ENCODE results near the gene LOC128125822.

The LOC128125822 gene

DNA sequence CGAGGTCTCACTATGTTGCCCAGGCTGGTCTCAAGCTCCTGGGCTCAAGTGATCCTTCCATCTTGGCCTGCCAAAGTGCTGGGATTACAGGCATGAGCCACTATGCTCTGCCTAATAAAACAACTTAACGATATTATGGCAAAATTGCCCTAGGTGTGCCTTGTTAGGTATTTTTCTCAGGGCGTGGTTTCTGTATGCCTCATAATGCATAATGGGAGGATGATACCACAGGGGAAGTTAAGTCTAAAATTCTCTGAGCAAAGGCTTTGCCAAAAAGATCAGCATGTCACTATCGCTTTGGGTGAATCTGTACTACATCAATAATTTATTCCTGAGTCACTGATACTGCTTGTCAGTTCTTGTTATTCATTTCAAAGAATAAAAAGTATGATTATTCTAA is 15.9 kb upstream of the LOC128125822 start:
- no peak for DNase-seq (ENCODE audit: low read depth)

DNA sequence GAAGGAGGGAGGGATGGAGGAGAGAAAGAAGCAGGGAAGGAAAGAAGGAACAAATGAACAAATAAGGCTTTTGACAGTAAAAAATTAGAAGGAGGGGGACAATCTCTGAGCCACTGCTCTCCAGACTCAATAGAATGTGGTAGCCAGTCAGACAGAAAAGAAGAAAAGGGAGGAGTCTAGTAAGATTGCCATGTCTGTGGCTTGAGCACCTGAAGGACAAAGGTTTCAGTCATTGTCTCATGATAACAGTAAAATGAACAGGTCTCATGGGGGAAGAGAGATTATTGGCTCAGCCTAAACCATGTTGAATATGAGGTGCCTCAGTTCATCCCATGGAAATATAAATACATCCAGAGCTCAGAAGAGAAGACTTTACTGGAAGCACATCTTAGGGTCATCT is 14.0 kb upstream of the LOC128125822 start:
- no peak for DNase-seq (ENCODE audit: low read depth)

DNA sequence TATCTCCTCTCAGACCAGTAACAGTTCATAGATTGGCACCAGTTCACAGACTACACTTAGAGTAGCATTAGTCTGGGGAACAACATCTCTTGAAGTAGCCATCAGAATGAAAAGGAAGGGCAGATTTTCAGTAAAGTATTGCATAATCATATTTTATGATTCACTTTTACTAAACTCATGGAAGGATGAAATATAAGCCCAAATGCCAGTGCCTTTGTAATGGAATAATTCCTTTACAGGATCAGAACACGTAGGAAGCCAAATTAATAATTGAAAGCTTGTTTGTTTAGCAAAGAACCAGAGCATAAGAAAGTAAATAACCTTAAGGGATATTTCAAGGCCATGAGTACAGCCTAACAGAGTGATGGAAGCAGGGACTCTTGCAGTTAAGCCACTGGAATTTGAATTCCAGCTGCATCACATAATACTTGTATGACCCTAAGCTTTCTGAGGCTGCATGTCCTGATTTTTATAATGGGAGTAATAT is 11.4 kb upstream of the LOC128125822 start:
- DNase-seq (ENCODE audit: low read depth) = peak; percentile 73

DNA sequence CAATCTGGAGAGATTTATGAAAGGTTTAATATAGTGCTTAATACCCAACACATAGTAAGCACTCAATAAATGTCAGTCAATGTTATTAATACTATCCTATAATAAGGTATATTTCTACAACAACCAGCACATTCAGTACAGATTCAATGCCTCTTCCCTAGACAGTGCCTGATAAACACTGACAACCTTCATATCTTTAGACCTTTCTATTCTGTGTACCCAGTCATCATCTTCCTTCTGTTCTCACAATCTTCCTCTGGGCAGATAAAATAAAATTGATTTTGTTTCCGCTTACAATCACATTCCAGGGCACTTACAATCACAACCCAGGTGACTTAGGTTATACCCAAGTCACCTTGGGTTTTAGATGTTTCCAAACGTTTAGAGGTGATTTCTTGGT is 11.0 kb upstream of the LOC128125822 start:
- DNase-seq (ENCODE audit: low read depth) = no peak

DNA sequence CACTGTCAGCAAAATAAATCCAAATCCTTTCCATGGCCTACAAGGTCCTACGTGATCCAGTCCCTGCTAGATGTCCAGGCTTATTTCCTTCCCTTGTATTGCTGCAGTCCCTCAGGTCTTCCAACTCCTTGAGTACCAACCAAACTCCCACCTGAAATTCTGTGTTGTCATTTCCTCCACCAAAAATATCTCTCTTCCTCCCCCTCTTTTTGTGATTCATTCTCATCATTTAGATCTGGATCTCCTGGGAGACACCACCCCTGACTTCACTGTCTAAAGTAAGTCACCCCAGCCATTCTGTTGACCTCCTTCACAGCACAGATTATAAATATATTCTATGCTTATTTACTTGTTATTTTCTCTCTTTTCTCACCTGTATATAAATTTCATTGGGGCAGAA is 9.0 kb upstream of the LOC128125822 start:
- no peak for DNase-seq (ENCODE audit: low read depth)

DNA sequence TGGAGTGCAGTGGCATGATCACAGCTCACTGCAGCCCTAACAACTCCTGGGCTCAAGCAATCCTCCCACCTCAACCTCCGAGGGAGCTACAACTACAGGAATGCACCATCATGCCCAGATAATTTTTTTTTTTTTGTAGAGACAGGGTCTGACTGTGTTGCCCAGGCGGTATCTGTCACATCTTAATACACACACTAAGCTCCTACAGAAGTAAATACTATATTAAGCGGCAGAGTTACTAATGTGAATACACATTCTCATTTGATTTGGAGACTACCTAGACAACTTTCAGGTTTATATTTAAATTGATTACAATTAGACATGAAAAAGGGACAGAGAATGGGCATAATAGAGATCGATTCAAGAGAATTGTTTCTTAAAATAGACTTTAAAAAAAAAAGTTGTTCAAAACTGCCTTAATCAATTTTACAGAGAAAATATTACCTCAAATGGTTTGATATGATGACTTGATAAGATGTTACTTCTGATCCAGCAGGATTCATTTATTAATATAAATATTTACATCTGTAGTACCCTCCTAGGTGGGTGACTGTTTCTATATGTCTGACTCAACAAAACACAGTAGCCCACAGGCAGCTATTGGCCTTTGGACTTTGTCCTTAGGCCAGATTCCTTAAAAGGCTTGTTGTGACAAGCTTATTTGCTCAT is 7.1 kb upstream of the LOC128125822 start:
- DNase-seq (ENCODE audit: low read depth) = no peak

DNA sequence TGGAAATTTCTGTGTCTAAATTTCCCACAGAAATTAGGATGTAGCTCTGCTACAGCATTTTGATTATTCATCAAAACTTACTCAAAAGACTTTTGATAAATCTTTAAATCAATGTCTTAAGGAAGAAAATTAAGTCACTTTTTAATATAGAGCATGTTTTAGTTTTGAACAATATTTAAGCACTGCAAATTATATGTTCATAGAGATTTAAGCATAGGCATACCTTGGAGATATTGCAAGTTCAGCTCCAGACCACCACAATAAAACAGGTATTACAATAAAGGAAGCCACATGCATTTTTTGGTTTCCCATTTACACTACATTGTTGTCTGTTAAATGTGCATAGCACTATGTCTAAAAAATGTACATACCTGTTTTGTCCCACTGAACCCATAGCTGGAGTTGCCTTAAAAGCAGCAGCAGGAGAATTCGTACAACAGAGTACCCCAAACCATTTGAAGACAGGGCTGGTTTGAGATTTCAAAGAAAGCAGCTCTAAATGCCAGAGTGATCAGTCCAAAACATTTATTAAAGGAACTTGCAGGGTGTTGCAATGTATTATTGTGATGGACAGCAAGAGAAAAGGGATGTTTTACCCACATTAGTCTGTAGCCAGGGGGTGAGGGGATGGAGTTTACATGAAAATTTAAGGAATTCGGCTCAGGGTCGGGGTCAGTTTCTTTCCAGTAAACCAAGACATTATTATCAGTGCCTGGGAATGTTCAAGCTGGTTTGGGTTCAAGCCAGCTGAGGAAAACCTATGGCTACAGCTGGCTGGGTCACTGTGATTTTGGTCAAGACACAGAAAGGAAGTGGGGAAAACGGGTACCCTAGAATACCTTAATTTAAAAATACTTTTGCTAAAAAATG is 6.3 kb upstream of the LOC128125822 start:
- DNase-seq (ENCODE audit: low read depth) = peak; percentile 47

DNA sequence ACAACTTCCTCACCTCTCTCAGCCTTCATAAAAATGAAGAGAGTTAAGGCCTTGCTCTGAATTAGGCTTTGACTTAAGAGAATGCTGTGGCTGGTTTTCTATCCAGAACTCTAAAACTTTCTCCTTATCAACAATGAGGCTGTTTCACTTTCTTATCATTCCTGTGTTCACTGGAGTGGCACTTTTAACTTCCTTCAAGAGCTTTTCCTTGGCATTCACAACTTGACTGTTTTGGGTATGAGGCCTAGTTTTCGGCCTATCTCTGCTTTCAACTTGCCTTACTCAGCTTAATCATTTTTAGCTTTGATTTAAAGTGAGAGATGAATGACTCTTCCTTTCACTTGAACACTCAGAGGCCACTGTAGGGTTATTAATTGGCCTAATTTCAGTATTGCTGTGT is 4.3 kb upstream of the LOC128125822 start:
- no peak for DNase-seq (ENCODE audit: low read depth)

DNA sequence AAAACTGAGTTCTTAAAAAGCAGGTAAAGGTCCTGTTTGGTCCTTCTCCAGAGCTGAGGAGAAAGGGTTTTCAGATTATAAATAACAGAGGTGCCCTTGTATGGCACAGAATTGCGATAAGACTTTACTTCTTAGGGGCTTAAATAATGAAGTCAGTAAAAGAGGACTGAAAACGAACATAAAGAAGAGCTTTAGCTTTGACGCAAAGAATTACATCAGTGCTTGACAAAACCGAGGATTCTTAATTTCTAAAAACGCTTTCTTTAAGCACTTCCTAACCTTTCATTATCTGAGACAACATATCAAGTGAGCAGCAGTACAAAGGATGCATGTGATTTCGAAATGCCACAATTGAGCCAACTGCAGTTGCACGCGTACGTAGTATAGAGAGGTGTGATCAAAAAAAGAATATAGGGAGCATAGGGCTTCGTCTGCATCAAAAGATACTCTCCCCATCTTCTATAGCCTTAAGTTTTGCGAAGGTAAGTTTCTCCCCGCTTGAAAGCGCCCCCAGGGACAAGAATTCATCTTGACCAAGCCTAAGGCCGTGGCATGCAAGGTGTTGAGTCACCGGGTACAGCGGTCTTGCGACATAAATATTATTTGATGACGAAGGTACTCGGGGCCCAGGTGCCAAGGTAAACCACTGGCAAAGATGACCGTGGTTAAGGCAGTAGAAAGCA is 778 bp upstream of the LOC128125822 start:
- DNase-seq (ENCODE audit: low read depth) = peak; percentile 77

DNA sequence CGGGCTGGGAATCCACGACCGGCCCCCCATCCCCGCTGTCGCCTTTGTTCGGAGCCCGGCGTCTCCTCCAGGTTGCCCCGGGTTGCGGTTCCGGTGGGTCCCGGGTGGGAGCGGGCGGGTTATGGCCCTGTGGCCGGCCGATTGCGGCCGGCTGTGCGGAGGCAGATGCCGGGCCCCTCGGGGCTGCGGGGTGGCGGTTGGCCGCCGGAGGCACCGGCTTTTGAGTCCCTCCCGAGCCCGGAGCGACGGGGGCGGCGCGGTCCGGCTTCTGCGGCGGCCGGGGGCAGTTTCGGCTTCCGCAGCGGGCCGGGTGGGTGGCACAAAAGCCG is 431 bp downstream of the LOC128125822 start:
- DNase-seq (ENCODE audit: low read depth) = no peak

DNA sequence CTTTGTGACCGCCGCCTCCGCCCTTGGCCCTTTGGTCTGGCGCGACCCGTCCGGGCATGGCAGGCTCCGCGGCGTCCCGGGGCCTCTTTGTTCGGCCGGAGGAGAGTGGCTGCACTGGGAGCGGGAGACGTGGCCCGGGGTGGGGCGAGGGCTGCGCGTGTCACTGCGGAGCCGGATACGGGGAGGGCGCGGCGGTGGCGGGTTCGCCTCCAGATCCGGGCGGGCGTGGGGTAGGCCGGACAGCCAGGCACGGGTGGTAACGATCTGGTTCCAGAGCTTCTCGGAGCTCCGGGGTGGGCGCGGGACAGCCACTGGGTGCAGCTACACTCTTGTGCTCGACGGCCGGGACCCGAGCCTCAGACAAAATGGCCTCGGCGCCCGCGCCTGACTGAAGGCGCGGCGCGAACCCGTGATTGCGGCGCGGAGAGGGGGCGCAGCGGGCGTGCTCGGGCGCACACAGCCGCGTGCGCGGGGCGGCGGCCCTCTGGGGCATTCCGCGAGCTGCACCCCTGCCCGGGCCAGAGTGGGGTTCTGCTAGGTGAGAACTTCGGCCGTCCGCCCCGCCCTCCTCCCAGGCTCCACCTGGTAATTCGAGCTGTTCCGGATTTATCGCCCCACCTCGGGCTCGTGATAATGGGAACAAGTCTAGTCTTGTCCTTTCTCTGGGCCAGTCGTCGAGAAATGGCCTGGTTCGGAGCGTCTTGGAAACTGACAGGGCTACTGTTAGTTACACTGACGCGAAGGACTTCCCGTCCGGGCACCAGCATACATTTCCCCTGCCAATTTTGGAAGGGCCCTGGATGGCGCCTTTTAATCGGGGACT is 1.0 kb downstream of the LOC128125822 start:
- peak; percentile 62 for DNase-seq (ENCODE audit: low read depth)

DNA sequence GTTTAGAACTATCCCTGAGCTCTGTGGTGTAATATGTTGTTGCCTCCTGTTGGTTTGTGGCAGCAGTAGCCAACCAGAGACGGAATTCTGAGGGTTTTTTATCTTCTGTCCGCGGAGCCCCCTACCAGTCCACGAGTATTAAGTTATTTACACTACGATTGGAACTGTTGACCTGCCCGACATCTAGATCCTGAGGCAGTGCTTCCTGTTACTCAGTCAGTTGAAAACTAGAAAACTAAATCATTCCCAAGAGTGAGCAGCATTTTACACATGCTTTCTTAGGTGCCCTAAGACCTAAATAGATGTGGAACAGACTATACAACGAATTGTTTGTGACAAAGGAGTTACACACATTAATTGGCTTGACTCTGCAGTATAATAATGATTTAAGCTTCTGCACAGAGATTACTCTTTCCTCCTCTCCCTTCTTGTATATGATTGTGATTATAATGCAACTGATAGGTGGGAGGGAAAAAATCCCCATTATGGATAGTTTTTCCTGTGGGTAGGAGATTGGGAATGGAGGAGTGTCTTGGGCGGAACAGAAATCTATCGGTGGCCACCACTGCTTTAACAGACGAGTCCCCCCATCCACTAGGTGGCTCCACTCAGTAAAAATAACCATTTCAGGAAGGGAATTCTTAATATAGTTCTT is 1.7 kb downstream of the LOC128125822 start:
- DNase-seq (ENCODE audit: low read depth) = peak; percentile 57

DNA sequence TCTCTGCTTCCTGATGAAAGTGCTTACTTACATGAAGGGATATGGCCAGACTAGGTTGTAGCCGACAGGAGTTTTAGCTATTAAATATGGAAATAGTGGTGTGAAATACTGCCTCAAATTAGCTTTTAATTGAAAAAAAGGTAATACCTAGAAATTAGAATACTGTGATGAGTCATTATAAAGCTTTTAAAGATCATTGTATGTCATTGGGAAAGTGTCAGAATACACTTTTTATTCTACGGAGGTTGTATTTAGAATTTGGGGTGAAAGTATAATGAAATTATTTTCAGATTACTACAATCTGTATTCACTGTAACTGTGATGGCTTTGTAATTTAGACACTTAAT is 2.2 kb downstream of the LOC128125822 start:
- DNase-seq (ENCODE audit: low read depth) = no peak

DNA sequence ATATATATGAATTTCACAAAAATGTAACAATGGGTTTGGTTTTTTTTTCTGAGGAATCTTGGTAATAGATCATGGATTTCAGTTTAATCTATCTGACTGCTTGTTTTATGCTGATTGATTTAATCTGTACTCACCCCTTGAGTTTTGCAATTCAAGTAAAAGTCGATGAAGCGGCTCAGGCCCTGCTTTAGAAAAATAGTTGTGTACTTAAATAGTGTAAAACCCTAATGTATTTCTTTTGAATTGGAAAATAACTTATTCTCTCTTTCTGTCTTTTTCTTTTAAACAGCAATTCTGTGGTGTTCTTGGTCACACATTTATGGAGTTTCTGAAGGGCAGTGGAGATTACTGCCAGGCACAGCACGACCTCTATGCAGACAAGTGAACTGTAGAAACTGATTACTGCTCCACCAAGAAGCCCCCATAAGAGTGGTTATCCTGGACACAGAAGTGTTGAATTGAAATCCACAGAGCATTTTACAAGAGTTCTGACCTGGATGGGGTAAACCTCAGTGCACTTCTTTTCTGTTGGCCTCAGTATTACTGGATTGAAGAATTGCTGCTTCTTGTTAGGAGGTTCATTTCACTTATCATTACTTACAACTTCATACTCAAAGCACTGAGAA is 4.0 kb downstream of the LOC128125822 start:
- no peak for DNase-seq (ENCODE audit: low read depth)

DNA sequence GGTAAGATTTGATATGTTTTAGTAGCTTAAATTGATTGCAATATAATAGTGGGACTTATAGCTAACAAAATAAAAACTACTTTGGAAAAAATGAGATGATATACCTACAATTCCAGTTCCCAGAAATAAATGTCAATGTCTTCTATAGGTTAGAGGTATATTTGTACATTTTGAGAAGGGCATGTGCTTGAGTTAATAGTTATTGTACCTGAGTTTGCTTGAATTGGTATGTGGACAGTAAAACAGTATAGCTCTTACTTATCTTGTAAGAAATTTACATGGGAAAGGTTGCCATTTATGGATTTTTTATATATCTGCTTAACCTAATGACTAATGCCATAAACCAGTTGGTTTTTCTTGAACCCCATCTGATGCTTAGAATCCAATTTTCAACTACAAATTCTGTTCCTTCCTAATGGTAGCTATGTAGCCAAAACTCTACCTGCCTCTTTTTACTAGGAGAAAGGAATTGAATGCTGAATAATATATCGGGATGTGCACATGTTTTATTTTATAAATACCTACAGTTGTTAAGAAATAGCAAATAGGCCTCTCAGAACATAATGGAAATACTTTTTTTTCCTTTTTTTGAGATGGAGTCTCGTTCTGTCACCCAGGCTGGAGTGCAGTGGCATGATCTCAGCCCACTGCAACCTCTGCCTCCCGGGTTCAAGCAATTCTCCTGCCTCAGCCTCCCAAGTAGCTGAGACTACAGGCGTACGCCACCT is 4.9 kb downstream of the LOC128125822 start:
- DNase-seq (ENCODE audit: low read depth) = no peak

DNA sequence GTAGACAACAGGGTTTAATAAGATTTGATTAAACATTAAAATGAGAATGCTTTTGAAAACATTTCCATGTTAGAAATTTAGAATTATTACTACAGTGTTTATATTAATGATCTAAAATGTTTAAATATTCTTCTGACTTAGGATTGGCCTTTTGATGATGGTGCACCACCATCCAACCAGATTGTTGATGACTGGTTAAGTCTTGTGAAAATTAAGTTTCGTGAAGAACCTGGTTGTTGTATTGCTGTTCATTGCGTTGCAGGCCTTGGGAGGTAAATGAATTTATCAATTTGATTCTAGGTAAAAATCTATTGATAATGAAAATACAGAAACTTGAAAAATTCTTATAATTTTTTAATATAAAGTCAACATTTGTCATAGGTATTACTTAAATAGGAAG is 6.5 kb downstream of the LOC128125822 start:
- no peak for DNase-seq (ENCODE audit: low read depth)

DNA sequence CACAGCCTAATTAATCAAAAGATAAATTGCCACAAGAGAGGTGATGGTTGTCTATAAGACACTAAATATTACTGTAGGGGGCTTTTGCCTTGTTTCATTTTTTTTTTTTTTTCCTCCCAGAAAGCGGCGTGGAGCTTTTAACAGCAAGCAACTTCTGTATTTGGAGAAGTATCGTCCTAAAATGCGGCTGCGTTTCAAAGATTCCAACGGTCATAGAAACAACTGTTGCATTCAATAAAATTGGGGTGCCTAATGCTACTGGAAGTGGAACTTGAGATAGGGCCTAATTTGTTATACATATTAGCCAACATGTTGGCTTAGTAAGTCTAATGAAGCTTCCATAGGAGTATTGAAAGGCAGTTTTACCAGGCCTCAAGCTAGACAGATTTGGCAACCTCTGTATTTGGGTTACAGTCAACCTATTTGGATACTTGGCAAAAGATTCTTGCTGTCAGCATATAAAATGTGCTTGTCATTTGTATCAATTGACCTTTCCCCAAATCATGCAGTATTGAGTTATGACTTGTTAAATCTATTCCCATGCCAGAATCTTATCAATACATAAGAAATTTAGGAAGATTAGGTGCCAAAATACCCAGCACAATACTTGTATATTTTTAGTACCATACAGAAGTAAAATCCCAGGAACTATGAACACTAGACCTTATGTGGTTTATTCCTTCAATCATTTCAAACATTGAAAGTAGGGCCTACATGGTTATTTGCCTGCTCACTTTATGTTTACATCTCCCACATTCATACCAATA is 7.8 kb downstream of the LOC128125822 start:
- no peak for DNase-seq (ENCODE audit: low read depth)

DNA sequence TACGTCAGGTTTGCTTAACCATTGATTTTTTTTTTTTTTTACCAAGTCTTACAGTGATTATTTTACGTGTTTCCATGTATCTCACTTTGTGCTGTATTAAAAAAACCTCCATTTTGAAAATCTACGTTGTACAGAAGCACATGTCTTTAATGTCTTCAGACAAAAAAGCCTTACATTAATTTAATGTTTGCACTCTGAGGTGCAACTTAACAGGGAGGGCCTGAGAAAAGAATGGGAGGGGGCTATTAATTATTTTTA is 8.4 kb downstream of the LOC128125822 start:
- DNase-seq (ENCODE audit: low read depth) = no peak

DNA sequence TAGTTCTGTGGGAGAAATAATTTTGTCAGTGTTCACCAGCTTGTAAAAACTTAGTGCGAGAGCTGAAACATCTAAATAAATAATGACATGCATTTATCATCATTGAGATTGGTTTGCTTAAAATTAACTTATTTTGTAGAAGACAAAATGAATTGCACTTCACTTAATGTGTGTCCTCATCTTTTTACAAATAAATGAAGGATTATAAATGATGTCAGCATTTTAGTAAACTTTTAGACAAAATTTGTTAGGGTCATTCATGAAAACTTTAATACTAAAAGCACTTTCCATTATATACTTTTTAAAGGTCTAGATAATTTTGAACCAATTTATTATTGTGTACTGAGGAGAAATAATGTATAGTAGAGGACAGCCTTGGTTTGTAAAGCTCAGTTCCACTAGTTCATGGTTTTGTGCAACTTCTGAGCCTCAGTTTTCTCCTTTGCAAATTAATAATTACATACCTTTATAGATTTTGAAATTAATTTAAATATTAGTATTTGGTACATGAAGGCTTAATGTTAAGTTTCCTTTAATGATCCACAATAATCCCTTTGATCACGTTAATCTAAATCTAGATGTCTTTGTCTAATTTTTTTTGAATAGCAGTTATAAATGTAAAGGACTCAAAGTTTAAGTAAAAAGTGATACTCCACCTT is 9.2 kb downstream of the LOC128125822 start:
- DNase-seq (ENCODE audit: low read depth) = no peak

All from iris pigment epithelial cell (primary cell).